NB4 (cell line): ENCODE measurements around the gene RNF217.

Experiments used
- DNase-seq: peaks from one replicate; pipeline ENCODE4 v3.0.0; 2010; ENCODE audit warnings: low read depth
- H3K4me3 ChIP-seq: one replicate; pipeline ENCODE4 v1.5.1; 2011; ENCODE audit warnings: mild to moderate bottlenecking, low read depth, low read length, moderate library complexity
- CTCF ChIP-seq: IDR thresholded peaks from one replicate; pipeline ENCODE4 v1.5.1; 2012; ENCODE audit warnings: low read depth, low read length
- MAX ChIP-seq: IDR thresholded peaks from 2 replicates; pipeline ENCODE4 v1.6.1; 2011; ENCODE audit warnings: low read depth, low read length
- MYC ChIP-seq: IDR thresholded peaks from 2 replicates; pipeline ENCODE4 v1.6.1; 2011; ENCODE audit warnings: low read depth, low read length
- POLR2A ChIP-seq: IDR thresholded peaks from 2 replicates; pipeline ENCODE4 v1.6.1; 2011; ENCODE audit warnings: mild to moderate bottlenecking; ENCODE audit not compliant: insufficient read length; ENCODE audit errors: extremely low read depth

The RNF217 gene

GRCh38 chr6:125140808-125141207, 178.6 kb downstream of the RNF217 start:
- no peak for DNase-seq
- TF ChIP-seq POLR2A (no peak), MAX (no peak), CTCF (no peak), MYC (no peak)

More at GRCh38 chr6:125140808-125141207, 178.6 kb downstream of the RNF217 start:
- H3K4me3 ChIP-seq: no peak overlapping the region
